SU-DHL-6 (cell line): ENCODE results near the gene RELL1.

Source experiments
- H2AFZ ChIP-seq: fragments of 200-600 bp; sonication (generic); 2 replicates; pipeline ENCODE4 v1.6.1; 2014; ENCODE audit warnings: low read depth, mild to moderate bottlenecking, moderate library complexity, mixed read lengths, antibody characterized with exemption, low read length; ENCODE audit not compliant: severe bottlenecking
- H3F3A ChIP-seq: fragments of 200-600 bp; shearing (Covaris generic); 2 replicates; pipeline ENCODE4 v1.6.0; 2016; ENCODE audit warnings: antibody characterized with exemption, mild to moderate bottlenecking; ENCODE audit not compliant: insufficient read depth
- H3K27ac ChIP-seq: fragments of 200-600 bp; sonication (generic); 2 replicates; pipeline ENCODE4 v1.5.1; 2016; ENCODE audit warnings: low read depth, mild to moderate bottlenecking, low read length, moderate library complexity, mixed read lengths
- H3K27me3 ChIP-seq: fragments of 200-600 bp; sonication (generic), shearing (Covaris generic); 2 replicates; pipeline ENCODE4 v1.6.0; 2014; ENCODE audit warnings: mild to moderate bottlenecking, low read length
- H3K36me3 ChIP-seq: fragments of 200-600 bp; sonication (generic); 2 replicates; pipeline ENCODE4 v1.6.1; 2014; ENCODE audit warnings: mild to moderate bottlenecking, low read length, mixed read lengths
- H3K4me2 ChIP-seq: fragments of 300-600, 200-600 bp; shearing (Covaris generic), sonication (generic); 2 replicates; pipeline ENCODE4 v1.6.0; 2014; ENCODE audit warnings: low read length, low read depth, mild to moderate bottlenecking; ENCODE audit not compliant: poor library complexity, severe bottlenecking
- H3K4me3 ChIP-seq: fragments of 200-600 bp; sonication (generic); 2 replicates; pipeline ENCODE4 v1.5.1; 2014; ENCODE audit warnings: antibody characterized with exemption, low read length, mild to moderate bottlenecking, mixed read lengths; ENCODE audit not compliant: insufficient read depth, poor library complexity, severe bottlenecking
- H3K79me2 ChIP-seq: fragments of 200-600 bp; sonication (generic); 2 replicates; pipeline ENCODE4 v1.6.1; 2014; ENCODE audit warnings: mild to moderate bottlenecking, low read length, moderate library complexity; ENCODE audit not compliant: insufficient read depth
- H3K9ac ChIP-seq: fragments of 200-600 bp; sonication (generic); 2 replicates; pipeline ENCODE4 v1.7.0; 2014; ENCODE audit warnings: mild to moderate bottlenecking, low read length
- H3K9me2 ChIP-seq: fragments of 200-600 bp; sonication (generic); replicated peaks from 2 replicates; pipeline ENCODE4 v1.6.1; 2014; ENCODE audit warnings: low read length; ENCODE audit not compliant: insufficient read depth
- H3K9me3 ChIP-seq: fragments of 200-600 bp; sonication (generic); 2 replicates; pipeline ENCODE4 v1.6.1; 2014; ENCODE audit warnings: low read length, mixed read lengths; ENCODE audit not compliant: insufficient read depth
- H4K20me1 ChIP-seq: fragments of 200-600 bp; sonication (generic); 2 replicates; pipeline ENCODE4 v1.6.1; 2014; ENCODE audit warnings: low read depth, mild to moderate bottlenecking, antibody characterized with exemption, low read length, moderate library complexity, mixed read lengths
- EZH2phosphoT487 ChIP-seq: fragments of 200-600 bp; sonication (generic), shearing (Covaris generic); conservative IDR thresholded peaks from 2 replicates; pipeline ENCODE4 v1.6.1; 2018; ENCODE audit warnings: mild to moderate bottlenecking, antibody characterized with exemption, low read length, moderate library complexity, mixed read lengths
- TF ChIP-seq, protein P1 (sequence below): fragments of 200-600 bp; sonication (generic); IDR thresholded peaks from one replicate; pipeline ENCODE4 v1.5.1; 2017; ENCODE audit warnings: antibody characterized with exemption, mild to moderate bottlenecking, low read length, moderate library complexity; ENCODE audit not compliant: insufficient read depth, poor library complexity, severe bottlenecking

Gene RELL1

DNA sequence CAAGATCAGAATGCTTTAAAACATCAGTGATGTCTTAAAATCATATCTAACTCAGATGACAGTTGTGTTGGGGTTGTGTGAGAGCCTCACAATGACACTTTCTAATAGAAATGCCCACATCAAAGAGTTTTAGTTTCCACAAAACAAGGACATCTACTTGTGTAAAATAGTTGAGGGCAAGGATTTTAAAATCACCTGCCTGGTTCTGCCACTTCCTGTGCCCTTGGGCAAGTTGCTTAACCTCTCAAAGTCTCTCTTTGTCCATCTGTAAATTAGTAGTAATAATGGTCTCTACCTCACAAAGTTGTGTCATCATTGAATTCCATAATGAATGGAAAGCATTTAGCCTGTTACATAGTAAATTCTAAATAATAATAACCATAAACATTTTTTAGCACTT lies 41.9 kb upstream of the RELL1 start:
- H3K27ac ChIP-seq = no peak overlapping the region
- no peak for TF ChIP-seq EZH2phosphoT487
- TF ChIP-seq, protein P1, sequence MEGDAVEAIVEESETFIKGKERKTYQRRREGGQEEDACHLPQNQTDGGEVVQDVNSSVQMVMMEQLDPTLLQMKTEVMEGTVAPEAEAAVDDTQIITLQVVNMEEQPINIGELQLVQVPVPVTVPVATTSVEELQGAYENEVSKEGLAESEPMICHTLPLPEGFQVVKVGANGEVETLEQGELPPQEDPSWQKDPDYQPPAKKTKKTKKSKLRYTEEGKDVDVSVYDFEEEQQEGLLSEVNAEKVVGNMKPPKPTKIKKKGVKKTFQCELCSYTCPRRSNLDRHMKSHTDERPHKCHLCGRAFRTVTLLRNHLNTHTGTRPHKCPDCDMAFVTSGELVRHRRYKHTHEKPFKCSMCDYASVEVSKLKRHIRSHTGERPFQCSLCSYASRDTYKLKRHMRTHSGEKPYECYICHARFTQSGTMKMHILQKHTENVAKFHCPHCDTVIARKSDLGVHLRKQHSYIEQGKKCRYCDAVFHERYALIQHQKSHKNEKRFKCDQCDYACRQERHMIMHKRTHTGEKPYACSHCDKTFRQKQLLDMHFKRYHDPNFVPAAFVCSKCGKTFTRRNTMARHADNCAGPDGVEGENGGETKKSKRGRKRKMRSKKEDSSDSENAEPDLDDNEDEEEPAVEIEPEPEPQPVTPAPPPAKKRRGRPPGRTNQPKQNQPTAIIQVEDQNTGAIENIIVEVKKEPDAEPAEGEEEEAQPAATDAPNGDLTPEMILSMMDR = no peak

DNA sequence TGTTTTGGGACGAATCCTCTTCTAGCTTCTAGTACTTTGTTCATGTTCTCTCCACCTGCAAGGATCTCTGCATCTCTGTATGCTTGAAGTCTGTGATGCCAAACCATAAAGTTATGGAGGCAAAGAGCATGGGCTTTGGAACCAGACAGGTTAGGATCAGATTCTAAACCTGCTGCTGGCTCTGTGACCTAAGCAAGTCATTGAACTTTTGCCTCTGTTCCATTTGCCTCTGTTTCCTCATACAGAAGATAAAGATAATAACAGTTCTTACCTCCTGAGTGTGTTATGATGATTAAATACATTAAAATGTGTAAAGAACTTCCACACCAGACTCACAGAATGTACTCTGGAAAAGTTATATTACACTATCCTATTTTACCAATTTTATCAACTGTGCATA lies 41.5 kb upstream of the RELL1 start:
- Histone ChIP-seq H3K4me2 (no peak overlapping the region), H3K9ac (no peak overlapping the region), H3K36me3 (no peaks in the 10 kb centered on the region), H2AFZ (no peak overlapping the region), H3K27me3 (no peaks in the 10 kb centered on the region), H3K9me3 (no peaks in the 10 kb centered on the region), H3K79me2 (no peaks in the 10 kb centered on the region), H3K4me3 (no peak overlapping the region), H3K9me2 (no peaks in the 10 kb centered on the region), H3F3A (no peaks in the 10 kb centered on the region), H3K27ac (no peak overlapping the region), H4K20me1 (no peaks in the 10 kb centered on the region)
- TF ChIP-seq EZH2phosphoT487 = no peak
- TF ChIP-seq, protein P1 = no peak

More for the DNA sequence above, 41.9 kb upstream of the RELL1 start:
- no peaks in the 10 kb centered on the region for H3K27me3 ChIP-seq
- H4K20me1 ChIP-seq = no peaks in the 10 kb centered on the region
- H3K79me2 ChIP-seq = no peaks in the 10 kb centered on the region
- H3K4me3 ChIP-seq = no peak overlapping the region
- no peak overlapping the region for H3K9ac ChIP-seq
- no peak overlapping the region for H2AFZ ChIP-seq
- no peaks in the 10 kb centered on the region for H3K36me3 ChIP-seq
- H3F3A ChIP-seq = no peaks in the 10 kb centered on the region
- no peaks in the 10 kb centered on the region for H3K9me3 ChIP-seq
- H3K4me2 ChIP-seq = no peak overlapping the region
- no peaks in the 10 kb centered on the region for H3K9me2 ChIP-seq

DNA sequence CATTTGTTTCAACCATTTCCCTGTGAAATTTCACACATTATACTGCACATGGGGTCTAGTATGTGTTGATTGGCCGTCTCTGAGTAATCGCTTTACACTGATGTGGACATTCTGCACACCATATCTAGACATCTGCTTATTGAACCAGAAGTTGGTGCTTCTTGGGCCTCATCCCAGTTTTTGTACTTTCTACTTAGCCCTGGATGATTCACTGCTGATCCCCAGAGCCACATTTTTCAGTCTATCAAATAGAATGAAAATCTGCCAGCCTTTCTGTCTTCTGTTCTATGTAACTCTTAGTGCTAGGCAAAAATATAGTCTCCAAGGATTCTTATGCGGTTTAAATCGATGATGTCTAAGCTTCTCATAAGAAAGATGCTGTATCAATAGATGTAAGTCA lies 40.5 kb upstream of the RELL1 start:
- Histone ChIP-seq H2AFZ (no peak overlapping the region), H3K9ac (no peak overlapping the region), H3K4me2 (no peak overlapping the region), H4K20me1 (no peaks in the 10 kb centered on the region), H3F3A (no peaks in the 10 kb centered on the region), H3K36me3 (no peaks in the 10 kb centered on the region), H3K79me2 (no peaks in the 10 kb centered on the region), H3K4me3 (no peak overlapping the region), H3K9me3 (no peaks in the 10 kb centered on the region), H3K27me3 (no peaks in the 10 kb centered on the region), H3K9me2 (no peaks in the 10 kb centered on the region), H3K27ac (no peak overlapping the region)
- TF ChIP-seq EZH2phosphoT487 = no peak
- TF ChIP-seq, protein P1 = no peak
